T follicular helper cell (primary cell): Measurements from ENCODE around the gene ICAM2.

Source experiments
- DNase-seq: peaks from one replicate; pipeline ENCODE4 v3.0.0-alpha.2; 2020; ENCODE audit warnings: low read depth
- total RNA-seq, 2 experiments: gene quantifications; one replicate each; lab custom pipeline; 2026; lab: John Stamatoyannopoulos, UW

Gene ICAM2
- total RNA-seq, result 78.7 to 103 reads per million in 2 experiments

DNA sequence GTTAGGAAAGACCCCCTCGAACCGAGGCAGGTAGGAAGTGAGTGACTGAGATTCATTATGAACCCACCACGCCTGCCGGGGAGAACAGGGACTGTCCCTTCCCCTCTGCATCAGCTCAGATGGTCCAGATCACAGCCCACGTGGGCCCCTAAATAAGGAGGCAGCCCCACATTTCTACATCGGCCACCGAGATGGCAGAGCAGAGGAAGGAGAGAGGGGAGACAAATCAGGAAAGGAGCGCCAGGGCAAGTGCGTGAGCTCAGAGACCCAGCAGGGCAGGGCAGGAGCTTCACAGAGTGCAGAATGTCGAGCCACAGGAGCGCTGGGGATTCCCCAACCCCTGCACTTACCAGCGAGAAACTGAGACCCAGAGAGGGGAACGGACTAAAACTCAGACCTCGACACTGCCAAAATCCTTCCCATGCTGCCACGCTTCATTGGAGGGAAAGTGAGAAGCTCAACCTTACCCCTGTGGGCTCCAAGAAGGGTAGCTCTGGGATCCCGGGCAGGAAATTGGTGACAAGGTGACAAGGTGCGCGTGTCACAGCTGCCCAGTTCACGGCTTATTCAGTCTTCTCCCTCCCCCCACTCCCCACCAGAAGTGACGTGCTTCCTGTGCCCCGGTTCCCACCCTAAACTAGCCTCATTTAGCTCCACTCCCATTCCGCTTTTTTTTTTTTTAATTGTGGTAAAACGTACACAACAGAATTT, at the start of gene ICAM2:
Gene ICAM2 (minus strand): TSS at position 578 of the 711 bp plus-strand sequence. CDS start 13,942 bp downstream, outside the sequence.
- peak; percentile 91 for DNase-seq

DNA sequence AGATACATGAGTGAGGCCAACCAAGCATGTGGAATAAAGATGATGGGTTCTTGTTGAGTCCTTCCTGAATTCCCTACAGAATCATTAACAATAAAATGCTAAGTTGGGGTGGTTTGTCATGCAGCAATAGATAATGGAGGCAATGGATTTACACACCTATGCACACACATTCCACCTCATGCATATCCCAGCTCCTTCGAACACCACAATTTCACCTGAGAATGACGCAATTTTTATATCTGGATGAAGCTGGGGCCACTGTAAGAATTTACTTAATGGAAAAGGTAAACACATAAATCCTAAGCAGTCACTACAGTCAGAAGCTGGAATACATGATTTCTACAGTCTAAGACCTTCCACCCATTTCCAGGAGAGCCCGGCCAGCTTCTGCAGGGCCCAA, 49.8 kb upstream of the ICAM2 start:
- DNase-seq, result no peak

DNA sequence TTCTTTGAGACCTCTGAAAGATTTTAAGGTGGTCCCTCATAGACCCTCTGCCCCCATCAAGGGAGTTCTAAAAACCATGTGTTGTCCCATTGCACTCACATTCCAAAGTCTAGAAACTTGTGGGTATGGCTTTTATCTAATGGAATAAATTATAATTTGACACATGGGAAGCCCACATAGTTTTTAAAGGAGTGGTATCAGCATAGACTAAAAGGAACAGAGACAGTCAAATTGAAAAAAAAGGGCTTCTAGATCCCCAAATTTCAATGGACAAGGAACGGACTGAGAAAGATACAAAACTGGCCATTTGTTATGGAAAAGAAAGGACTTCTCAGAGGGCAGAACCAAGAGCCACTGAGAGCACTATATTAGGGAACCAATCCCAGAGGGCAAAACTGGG, 48.7 kb upstream of the ICAM2 start:
- DNase-seq, result no peak

DNA sequence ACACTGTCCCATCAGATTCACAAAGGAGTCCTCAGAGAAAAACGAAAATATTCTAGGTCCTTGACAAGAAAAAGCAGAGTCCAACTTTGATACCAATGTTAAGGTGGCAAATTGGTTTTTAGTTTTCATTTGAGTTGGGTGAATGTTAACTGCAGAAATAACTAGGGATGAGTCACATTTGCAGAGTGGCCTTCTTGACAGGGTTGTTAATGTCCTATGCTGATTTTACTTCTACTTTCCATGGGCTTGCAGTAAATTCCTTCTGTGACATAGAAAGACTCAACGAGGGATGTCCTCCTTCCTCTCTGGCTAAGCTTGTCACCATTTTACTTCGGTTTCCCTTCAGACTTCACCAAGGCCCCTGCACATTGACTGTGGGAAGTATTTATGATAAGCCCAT, 47.2 kb upstream of the ICAM2 start:
- DNase-seq, result no peak

DNA sequence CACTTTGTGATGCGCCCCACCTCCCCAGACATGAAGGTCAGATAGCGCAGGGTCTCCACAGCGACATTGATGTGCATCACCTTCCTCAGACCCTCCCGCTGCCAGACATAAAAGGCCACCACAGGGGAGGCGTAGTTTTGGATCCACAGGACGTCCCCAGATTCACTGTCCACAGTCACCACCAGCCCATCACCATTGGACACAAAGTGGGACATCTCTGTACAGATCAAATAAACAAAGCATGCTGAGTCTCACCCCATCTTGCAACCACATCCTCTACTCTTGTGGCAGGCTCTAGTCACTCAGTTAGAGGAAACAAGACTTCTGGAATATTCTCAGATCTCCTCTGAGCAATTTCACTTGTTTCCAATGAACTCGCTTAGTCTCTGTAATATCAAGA, 46.3 kb upstream of the ICAM2 start:
- DNase-seq, result no peak

DNA sequence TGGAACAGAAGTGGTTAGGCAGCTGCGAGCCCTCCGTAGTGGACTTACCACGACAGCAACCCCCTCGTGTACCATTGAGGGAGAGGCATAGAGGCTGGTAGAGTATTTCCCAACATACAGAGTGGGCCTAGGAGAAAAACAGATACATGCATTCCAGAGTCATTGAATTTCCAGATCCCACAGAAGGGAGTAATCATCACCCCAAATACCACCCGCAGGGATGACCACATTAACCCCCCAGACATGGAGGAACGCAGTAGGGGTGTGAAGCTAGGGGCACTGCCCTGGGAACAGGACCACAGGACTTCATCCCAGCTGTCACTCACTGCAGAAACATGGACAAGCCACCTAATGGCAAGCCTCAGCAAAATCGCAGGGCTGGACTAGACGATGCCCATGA, 44.7 kb upstream of the ICAM2 start:
- DNase-seq, result no peak

DNA sequence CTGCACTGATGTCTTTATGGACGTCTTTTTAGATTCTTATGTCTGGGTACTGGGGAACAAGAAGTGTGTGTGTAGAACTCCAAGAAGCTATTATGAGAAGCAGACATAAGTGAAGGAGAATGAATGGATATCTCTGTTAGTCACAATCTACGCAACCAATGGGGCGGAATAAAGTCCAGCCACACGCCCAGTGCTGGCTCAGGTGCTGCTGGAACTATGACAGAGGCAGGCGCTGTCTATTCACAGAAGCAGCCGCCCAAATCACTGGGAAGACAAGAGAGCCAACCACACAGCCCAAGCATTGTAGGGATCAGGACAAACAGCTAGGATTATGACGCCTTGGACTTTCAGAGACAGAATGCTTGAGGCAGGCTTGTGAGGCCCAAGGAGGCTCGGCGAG, 43.9 kb upstream of the ICAM2 start:
- DNase-seq, result no peak

DNA sequence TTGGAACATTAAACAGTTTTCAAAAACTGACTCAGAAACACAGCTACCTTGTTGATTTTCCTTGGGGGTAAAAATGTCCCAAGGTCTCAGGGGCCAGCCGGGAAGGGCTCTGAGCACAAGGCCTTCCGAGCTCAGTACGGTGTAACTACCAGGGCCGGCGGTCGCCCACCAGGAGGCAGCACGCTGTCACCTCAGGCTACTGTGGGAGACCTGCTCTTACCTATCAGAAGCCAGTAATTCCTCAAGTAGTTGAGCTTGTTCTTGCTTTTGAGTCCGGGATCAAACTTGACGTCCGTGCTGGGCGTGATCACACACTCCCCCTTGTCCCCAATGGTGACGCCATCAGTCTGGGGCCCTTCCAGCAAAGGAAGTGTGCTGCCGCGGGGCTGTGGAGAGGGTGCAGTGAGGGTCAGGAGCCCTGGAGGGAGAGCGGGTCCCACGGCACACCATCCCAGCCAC, 43.4 kb upstream of the ICAM2 start:
- peak; percentile 9 for DNase-seq

DNA sequence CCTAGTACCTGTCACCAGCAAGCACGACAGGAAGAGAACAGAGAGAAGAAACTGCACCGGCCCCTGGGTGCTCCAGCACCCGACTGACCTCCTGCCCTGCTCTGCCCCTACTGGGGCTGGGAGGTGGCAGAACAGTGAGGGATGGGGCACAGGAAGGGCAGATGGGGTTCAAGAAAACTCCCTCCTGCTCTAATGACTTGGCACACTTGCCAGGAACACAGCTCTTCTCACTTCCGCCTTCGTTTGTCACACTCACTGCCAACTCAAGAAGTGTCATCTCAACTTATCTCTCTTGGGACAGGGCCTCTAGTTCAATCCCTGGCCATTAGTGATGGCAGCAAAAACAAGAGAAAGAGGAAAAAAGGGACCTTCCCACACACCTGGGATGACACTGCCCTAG, 42.7 kb upstream of the ICAM2 start:
- no peak for DNase-seq

DNA sequence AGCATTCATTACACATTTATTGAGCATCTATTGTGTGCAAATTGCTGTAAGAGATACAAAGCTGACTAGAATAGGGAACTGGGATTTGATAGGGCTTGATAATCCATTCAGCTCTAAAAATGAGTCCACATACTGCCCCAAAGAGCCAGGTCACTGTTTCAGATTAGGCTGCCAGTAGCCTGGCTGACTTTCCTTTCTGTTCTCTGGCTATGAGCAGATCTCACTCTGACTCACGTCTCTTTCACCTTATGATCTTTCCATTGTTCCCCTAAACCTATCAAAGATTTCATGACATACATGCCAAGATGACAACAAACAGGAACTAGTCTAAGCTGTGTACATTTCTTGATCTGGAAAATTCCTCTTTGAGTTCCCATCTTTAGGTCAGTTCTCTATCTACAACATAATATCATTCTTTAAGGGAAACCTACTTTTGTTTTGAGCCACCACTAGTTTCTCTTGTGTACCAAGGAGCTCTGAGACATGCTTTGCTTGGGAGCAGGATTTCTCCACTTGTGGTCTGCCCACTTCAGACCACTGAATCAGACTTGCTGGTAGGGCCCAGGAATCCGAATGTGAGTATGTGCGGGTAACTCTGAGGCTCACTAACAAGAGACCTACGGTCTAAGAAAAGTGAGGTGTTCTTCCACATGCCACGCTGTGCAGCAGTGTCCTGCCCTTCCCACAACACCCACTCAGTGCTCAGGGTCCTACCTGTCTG, 40.9 kb upstream of the ICAM2 start:
- DNase-seq, result no peak

DNA sequence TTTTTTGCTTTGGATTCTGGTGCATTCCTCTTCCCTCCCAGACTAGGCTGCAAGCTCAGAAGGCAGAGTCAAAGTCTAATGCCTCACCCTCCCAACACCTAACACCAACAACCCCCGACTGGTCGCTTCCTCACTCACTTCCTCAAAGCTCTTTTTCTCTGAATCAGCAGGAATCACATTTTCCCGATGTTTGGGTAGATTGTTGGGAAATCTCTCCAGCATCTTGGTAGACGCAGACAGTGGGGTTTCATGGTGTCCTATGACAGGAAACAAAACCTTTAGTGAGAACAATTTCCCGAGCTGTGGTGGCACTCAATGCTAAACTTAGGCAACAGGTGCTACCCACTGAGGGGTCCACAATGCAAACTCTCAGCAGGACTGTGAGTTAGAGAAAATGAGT, 39.9 kb upstream of the ICAM2 start:
- no peak for DNase-seq

DNA sequence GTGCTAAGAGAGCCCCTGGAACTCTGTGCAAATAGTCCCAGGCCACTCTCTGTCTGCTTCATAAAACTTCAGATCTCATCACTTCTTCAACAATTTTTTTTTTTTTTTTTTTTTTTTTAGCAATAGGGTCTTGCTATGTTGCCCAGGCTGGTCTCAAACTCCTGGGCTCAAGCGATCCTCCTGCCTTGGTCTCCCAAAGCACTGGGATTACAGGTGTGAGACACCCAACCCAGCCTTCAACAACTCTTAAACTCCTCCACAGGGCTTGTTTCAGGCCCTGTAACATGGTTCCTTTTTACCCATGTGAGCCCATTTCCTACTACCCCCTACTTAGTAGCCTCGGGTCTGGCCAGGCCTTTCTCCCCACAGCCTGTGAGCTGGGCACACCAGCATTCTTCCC, 39.3 kb upstream of the ICAM2 start:
- no peak for DNase-seq

DNA sequence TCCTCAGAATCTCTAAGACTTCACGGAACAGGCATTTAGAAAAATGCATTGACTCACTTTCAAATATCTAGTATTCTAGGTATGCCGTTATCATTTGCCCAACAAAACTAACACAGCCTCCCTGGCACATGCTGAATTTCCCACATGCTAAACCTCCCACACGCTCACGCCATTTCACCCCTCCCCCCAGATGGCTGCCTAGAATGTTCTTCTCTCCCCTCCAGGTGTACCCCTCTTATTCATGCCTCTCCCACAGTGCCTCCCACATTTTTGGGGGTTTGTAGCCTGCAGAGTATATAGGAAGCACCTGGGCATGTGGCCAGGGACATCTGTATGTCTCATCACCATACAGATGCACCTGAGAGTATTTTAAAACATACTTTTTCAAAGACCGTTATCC, 38.2 kb upstream of the ICAM2 start:
- no peak for DNase-seq

DNA sequence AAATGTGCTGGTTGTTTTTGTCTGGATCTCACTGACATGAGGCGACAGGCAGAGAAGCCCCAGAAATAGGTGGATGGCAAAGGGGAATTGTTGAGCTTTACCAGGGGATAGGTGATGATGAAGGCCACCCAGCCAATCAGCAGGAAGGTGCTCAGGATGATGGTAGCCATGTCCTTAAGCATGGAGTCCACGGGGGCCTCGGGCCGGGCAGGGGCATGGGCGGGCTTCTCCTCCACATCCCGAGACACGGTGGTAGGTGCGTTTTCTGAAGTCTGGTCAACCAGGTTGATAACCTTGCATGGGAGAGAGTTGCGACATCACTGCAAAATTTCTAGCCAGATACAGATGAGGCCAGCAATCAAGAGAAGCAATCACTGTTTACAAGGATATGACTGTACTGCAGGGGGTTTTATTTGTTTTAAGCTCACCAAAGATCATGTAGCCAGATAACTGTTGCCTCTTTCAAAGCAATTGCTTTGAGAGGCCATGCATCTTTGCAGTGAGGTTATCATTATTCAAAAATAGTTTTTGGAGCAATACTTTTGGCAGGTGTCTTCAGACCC, 37.3 kb upstream of the ICAM2 start:
- no peak for DNase-seq

DNA sequence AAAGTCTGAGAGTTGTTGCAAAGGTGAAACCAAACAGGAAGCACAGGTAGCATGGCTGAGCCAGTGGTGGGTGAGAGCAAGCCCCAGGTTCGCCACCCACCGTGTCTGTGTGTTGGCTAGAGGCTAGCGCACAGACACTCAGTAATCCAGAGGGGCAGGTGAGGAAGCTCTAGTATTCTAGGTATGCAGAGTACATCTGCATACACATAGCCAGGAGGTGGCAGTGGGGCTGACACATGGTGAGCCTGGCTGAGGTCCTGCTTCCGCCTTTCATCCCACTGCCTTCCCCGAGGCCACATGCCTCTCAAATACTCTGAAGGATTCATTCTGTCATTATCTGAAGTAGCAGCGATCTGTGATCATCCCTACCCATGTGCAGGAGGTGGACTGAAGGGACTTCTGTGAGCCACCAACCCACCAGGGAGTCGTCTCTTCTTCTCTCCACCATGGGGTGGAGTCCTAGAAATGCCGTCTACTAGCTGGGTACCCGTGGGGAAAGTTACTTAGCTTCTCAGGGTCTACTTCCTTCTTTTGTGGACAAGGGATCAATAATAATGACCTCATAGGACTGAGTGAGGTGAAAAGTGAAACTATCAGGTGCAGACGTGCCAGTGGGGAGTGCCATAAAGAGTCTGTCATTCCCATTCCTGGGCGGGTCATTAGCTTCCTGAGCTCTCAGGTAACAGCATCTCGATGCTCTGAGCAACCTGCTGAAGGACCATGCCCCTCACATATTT, 36.0 kb upstream of the ICAM2 start:
- DNase-seq, result no peak

DNA sequence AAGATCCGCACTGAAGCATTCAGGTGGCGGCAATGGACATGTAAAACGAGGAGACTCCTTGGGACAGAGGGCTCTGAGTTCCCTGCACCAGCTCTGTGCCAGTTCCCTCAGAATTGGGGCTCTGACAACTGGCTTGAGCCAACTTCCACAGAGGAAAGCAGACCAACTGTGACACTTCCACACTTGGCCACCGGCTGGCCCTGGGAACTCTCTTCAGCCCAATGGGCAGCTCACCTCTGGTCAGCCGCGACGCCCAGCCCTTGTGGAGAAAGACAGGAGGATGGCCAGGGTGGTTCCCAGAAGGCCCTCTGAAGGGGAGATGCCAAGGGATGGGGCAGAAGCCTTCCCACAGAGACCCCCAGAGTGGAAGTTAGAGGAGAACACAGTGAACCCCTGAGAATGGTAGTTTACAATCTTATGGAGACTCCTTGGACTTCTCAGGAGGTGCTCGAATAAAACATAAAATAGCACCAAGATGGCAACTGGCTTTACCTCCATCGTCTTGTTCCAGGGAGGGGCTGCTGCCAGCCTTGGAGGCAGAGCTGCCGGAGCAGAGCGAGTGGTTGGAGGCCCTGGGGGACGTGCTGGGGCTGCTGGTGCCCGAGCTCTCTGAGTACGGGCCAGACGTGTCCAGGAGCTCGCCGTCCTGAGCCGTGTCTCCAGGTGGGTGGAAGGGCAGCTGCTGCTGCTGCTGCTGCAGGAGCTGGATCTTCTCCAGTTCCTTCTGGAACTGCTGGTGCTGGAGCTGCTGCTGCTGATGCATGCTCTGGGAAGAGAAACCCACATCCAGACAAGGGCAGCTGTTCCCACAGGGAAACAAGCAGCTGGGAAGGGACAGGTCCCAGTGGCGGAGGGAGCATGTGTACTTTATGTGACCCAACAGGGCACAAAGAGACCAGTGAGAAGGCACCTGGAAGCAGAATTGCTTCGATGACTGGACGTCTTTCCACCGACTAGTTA, 35.0 kb upstream of the ICAM2 start:
- no peak for DNase-seq

DNA sequence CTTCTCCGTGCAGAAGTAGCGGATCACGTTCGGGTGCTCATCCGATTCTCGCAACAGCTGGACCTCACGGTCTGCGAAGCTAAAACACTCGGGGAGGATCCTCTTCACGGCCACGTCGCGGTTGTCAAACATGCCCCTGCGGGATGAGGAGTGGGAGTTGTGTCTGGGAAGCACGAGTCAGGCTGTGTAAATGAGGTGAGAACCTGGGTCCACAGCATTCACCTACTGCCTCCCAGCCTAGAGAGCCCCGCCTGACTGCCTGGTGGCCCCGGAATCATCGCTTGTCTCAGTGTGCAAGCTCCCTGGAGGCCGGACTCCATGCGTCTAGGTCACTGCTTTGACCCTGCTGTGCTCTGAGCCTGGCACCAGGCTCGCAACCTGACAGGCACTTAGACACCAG, 33.9 kb upstream of the ICAM2 start:
- no peak for DNase-seq

DNA sequence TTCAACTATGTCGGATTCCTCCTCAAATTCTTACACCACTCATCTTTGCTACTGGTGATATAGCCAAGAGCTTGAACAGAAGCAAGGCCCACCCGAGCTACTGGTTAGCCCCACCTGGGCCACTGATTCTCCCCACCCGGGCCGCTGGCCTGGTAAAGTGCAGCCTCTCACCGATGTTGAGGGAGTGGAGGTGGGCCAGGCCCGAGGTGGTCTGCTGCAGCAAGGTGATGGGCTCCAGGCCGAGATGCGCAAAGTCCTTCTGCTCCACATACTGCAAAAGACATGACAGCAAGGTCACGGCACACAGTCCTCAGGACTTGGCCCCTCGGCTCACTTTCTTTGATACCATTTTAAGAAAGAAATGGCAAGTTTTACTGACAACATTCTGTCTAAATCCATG, 32.7 kb upstream of the ICAM2 start:
- DNase-seq, result no peak

DNA sequence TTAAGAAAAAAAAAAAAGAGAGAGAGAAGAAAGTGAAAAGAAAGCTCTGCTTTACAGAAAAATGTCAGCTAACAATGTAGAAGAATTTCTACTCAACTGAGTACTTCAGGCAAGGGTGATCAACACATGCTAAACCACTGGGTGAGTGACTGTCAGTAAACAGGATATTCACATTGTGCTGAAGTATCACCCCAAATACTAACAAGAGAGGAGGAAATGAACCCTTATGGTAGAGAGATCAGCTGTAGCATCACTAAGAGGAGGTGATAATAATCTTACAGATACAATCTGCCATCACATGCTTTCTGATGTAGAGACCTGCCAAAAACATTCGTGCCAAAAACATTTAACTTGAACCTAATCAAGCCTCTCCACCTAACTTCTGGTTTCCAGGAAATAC, 30.7 kb upstream of the ICAM2 start:
- no peak for DNase-seq

DNA sequence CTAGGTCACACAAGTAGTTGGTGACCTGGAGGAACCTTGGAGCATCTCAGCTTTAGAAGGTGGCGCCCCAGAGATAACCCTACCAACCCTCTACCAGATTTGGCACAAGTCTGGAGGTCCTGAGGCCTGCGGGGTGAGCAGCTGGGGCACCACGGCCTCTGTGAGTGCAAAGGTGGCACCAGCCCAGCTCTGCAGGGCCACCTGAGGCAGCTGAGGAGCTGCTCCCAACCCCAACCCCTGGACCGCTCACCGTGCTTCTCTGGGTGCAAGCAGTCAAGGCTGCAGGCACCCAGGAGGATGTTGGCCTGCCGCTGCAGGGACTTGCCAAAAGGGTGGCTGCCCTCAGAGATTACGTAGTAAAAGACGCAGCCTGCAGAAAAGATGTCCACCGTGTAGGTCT, 28.4 kb upstream of the ICAM2 start:
- no peak for DNase-seq

DNA sequence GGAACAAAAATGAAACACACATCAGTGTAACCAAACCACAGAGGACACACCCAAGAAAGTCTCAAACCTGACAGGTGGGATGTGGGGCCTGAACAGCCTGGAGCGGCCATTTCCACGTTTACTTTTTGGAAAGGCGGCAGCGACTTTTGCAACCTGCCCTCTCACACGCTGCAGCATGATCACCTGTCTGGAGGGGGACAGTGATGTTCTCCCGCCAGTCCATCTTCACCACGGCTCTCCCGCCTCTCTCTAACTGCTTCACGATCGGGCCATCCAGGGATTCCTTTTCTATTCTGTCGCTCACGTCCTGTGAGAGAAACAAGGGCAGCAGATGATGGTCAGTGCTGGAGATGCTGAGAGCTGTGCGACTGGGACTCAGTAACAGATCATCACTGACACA, 24.7 kb upstream of the ICAM2 start:
- DNase-seq, result no peak
